DMS79 treated with DMSO at 0.1 percent for 48 hours (cell line): Measurements from ENCODE around the gene ANKRD11.
"Not testable (repeated sequence)": the region's sequence is repeated elsewhere in the genome, so short reads cannot be mapped to it uniquely, and the experiment has no call there.

Experiments
- DNase-seq: peaks from one replicate; lab custom pipeline; 2025; lab: John Stamatoyannopoulos, UW

Gene ANKRD11

DNA sequence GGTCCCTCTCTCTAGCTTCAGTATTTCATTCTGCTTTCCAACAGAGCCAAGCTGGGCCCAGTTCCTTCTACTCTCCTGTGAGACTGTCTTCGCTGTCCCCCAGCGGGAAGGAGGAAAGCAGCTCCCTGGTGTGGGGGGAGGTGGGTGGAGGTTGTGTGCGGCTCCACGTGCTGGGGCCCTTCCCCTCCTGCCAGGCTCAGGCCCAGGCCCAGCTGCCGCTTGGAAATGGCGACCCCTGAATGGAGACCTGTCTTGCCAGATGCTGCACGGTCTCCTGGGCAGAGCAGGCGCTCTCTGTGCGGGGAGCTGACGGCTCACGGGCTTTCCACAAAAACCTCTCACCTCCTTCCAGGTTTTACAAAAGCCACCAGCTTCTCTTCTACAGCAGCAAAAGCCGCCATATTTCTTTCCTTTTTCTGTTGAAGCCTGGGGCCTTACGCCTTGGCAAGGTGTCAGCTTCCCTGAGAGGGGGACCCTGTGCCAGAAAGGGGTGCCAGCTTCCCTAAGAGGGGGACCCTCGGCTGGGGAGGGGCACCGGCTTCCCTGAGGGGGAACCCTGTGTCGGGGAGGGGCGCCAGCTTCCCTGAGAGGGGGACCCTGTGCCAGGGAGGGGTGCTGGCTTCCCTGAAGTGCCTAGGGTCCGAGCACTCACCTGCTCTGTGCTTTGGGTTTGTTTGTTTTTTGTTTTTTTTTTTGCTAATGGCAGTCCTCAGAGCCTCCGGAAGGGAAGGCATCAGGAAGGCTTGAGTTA, 225.4 kb downstream of the ANKRD11 start:
- no peak for DNase-seq

DNA sequence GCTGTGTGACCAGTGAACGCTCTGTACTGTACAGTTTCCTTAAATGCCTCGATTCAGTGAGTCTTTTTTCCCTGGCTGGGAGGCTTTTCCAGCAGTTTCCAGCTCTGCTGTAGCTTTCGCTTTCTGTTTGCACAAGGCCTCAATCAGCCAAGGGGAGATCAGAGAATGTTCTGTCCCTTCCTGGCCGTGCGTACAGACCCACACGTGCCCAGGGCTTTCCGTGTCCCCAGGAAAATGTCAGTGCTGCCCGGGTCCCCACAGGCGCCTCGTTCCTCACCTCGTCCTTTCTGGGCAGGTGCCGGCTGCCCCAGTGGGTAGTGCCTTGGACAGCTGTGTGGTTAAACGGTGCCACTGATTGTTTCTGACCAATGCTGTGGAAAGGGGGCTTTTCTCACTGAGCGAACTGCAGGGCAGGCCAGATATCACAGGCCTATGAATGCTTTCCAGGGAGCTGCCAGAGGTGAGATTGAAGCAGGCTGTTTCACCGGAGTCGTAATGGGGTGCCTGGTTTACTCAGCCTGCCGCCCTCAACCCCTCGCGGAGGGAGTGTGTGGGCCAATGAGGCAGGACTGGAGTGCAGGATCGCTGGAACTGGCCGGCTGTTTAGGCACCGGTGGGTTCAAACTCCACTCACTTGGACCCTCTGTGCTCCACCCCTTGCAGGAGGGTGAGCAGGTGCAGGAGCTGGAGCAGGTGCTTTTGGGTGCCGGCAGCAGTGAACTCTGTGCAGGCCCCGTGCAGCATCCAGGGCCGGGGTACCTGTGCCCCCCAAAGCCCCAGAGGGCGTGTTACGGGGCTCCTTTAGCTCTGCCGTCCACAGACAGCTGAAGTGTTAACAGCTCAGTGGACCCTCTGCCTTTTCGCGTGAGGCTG, 228.4 kb downstream of the ANKRD11 start:
- no peak for DNase-seq

DNA sequence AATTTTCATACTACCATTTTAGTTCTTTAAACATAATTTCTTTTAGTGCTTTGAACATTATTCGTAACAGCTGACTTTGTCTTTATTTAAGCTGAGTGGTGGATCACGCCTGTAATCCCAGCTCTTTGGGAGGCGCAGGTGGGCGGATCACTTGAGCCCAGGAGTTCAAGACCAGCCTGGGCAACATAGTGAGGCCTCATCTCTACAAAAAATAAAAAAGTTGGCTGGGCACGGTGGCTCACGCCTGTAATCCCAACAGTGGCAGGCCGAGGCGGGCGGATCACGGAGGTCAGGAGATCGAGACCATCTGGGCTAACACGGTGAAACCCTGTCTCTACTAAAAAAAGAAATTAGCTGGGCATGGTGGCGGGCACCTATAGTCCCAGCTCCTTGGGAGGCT, 230.5 kb downstream of the ANKRD11 start:
- not testable (repeated sequence) for DNase-seq

DNA sequence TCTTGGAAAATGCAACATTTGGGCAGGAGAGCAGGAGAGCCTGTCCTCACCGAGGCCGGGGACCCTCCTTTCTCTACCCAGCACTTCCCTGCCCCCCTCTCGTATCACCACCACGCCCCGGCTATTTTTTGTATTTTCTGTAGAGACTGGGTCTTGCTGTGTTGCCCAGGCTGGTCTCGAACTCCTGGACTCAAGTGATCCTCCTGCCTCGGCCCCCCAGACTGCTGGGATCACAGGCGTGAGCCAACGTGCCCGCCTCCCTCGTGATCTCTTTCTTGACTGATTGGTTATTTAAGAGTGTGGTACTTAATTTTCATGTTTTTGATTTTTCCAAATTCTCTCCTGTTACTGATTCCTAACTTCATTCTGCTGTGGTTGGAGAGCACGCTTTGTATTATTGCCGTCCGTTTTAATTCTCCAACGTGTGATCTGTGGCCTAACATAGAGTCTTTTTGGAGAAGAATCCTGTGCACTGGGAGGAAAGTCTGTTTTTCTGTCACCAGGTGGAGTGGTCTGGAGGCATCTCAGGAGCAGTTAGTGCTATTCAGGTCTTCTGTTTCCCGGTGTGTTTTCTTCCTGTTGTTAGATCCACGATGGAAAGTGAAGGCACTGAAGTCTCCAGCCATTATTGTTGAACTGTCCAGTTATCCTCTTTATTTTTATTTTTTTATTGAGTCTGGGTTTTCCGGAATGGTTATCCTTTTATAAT, 232.4 kb downstream of the ANKRD11 start:
- no peak for DNase-seq

DNA sequence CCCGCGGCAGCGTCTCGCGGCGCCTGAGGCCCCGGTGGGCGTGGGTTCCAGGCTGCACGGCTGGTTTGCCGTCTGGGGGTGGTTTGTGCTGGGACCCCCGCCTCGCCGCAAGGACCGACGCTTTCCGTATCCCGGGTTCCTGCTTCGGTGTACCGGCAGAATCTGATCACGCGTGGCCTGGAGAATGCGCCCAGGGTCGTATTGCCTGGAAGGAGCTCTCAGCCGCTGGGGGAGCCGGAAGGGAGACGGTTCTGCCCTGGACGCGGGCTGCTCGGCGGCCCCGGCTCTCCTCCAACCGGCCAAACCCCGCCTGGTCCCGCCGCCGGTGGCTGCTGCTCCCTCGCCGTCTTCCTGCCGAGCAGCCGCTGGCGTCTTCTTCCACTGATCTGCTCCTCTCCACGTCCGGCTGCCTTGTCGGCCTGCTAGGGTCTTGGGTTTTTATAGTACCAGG, 233.1 kb downstream of the ANKRD11 start:
- DNase-seq: no peak

DNA sequence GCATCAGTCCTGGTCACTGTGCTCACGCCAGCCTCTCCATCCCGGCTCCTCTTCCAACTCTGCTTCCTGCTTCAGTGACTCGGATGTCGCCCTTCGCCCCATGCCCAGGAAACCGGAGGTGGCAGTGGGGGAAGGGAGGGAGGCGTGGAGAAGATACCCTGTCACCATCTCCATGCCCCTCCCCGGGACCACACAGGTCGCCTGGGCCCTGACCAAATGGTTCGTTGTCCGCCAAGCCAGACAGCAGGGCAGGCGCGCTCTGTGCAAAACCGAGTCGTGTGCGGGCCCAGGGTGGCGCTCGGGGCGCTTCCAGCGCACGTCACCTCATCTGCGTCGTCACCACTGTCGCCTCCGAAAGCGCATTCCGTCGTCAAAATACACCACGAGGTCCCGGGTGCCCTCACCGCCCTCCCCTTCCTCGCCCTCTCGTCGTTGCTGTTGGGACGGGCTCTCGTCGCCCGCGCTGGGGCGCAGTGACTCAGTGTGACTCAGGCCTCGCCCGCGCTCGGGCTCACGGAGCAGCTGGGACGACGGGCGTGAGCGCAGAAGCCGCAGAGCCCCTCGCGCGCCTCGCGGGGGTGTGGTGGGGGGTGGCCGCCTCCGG, 233.6 kb downstream of the ANKRD11 start:
- DNase-seq: peak; percentile 8

DNA sequence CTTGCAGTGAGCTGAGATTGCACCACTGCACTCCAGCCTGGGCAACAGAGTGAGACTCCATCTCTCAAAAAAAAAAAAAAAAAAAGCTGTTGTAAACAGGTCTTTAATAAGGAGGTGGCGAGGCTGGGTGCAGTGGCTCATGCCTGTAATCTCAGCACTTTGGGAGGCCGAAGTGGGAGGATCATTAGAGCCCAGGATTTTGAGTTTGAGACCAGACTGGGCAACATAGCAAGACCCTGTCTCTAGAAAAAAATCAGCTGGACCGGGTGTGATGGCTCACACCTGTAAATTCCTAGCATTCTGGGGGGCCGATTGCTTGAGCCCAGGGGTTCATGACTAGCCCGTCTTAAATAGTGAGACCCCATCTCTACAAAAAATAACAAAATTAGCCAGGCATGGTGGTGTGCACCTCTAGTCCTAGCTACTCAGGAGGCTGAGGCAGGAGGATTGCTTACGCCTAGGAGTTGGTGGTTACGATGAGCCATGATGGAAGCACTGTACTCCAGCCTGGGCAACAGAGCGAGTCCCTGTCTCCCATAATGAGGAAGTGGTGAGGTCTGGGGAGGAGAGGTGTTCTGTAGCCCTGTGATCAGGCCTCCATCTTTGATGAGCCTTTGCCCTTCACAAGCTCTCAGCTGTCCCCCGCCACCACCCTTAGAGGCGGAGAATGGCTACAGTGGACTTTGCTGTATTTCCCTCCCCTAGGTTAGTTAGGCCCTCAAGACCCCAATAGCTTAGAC, 236.6 kb downstream of the ANKRD11 start:
- no peak for DNase-seq

DNA sequence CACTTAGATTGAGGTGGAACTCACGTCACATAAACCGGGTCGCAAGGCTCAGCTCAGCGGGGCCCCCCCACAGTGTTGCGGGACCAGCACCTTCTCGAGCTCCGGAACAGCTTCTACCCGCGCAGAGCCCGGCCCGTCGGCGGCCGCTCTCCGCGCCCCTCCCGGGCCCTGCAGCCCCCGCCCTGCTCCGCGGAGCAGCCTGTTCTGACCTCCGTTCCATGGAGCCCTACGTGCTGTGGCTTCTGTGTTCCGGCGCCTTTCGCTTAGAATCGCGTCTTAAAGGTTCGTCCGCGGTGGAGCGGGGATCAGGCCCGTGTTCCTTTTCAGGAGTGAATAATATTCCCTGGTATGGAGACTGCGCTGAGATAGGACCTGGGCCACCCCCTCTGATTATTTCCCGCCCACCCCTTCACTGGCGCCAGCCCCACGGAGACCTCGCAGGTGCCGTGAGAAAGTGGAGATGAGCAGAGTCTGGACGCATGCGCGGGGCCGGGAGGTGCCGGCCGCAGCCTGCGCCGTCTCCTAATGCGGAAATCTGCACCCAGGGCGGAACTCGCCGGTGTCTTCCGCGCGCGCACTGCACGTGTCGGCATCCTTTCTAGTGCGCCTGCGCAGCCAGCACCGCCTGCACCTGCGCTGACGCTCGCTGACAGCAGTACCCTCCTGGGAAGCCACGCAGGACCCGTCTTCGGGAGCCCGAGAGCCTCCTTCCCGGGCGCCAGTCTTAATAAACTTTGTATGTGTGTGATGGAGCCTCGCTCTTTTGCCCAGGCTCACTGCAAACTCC, 242.0 kb downstream of the ANKRD11 start:
- no peak for DNase-seq

DNA sequence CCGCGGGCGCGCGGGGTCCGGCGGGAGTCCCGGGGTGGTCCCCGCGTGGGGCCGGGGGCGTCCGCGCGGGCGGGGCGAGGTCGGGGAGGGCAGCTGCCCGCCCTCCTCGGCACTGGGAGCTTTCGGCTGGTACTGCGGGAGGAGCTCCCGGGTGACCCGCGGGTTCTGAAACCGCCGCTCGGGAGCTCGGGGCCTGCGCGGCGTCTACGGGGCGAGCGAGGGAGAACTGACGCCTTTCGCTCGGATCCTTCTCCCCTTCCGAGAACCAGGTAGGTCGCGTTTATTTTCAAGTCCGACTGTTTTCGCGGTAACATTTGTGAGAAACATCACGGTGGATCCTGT, 242.7 kb downstream of the ANKRD11 start:
- DNase-seq: not testable (repeated sequence)

DNA sequence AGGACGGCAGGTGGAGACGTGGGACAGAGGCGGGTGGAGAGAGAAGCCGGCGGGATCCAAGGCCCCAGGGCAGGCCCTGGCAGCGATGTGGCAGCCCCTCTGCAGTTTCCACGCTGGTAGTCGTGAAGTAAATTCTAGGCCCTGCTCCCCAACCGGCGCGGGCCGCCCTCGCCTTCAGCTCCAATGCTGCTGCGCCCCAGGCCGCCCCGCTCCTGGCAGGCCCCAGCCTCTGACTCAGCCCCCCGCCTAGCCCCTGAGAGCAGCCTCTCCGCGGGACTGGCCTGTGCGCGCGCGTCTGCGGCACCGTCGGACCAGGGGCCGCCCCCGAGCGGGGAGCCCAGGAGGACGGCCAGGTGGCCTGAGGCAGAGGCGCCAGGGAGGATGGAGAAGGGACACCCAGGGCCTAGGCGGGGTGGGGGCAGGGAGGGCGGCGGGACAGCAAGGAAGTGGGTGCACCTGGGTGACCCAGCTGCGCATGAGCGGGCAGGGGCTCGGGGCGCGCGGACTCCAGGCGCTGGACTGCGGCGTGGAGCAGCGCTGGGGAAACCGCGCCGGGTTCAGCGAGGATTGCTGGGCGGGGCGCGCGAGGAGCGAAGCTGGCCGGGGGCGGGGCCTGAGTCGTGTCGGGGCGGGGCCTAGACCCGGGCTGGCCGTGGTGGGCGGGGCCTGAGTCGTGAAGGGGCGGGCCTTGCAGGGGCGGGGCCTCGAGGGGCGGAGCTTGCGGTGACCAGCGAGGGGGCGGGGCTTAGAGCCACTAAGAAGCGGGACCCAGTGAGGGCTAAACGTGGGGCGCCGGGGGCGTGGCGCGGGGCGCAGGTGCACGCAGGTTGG, 243.2 kb downstream of the ANKRD11 start:
- peak; percentile 2 for DNase-seq

DNA sequence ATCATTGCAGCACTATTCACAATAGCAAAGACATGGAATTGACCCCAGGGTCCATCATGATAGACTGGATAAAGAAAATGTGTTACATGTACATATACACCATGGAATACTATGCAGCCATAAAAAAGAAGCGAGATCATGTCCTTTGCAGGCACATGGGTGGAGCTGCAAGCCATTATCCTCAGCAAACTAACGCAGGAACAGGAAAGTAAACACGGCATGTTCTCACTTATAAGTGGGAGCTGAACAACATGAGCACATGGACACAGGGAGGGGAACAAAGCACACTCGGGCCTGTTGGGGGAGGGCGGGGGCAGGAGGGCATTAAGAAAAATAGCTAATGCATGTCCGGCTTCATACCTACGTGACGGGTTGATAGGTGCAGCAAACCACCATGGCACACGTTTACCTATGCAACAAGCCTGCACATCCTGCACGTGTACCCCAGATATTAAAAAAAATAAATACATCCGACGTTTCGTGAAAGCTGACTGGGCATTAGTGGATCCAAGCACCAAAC, 243.9 kb downstream of the ANKRD11 start:
- no peak for DNase-seq

DNA sequence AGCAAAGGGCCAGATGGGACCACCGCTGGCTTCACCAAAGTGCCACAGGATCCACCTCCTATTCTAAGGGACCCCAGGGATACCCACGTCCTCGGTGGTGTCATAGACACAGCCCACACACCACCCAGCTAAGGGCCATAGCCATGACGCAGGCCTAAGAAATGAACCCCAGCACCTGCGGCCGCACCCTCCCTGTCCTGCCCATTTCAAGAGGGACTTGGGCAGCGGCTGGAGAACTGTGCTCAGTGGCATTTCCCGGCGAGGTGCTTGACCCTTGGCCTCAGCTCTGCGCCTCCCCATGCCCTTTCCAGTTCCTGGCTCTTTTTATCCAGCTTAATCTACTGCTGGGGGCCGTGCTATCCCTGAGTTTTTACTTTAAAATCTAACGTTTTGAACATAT, 245.6 kb downstream of the ANKRD11 start:
- no peak for DNase-seq

DNA sequence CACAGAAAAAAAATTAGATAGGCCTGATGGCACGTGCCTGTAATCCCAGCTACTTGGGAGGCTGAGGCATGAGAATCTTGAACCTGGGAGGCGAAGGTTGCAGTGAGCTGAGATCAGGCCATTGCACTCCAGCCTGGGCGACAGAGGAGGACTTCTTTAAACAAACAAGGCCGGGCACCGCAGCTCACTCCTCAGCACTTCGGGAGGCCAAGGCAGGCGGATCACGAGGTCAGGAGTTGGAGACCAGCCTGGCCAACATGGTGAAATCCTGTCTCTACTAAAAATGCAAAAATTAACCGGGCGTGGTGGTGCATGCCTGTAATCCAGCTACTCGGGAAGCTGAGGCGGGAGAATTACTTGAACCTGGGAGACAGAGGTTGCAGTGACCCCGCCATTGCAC, 246.1 kb downstream of the ANKRD11 start:
- DNase-seq: not testable (repeated sequence)

DNA sequence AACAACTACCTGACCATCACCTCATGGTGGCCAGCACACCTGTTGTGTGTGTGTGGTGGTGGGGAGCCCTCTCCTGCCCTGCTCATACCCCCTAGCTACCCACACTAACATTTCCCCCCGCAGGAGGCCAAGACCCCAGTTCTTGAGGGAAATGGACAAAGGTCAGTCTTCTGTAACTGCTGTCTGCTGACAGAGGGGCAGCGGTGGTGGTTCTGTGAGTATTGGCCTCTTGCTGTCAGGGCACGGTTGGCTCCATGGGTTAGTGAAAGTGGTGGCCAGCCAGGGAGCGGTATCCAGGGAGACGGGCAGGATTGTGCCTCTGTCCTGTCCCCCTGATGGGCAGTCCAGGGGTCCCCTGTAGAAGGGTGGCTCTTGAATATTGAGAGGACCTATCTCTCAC, 246.7 kb downstream of the ANKRD11 start:
- DNase-seq: no peak

DNA sequence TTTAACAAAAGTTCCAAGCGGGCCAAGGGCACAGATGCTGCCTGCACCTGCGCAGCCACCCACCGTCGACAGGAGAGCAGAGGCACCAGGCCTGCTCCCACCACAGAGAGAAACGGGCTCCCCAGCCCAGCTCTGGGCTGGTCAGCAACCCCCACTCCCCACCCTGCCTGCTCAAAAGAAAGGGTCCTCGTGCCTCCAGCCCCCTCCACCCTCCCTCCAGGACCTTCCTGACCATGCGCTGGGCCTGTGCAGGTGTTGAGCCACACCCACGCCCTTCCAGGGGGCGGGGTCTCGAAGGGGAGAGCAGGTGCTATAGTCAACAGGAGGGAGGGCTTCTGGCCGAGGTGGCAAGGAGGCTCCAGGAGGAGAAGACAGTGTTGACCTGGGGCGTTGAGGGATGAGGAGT, 247.6 kb downstream of the ANKRD11 start:
- no peak for DNase-seq

DNA sequence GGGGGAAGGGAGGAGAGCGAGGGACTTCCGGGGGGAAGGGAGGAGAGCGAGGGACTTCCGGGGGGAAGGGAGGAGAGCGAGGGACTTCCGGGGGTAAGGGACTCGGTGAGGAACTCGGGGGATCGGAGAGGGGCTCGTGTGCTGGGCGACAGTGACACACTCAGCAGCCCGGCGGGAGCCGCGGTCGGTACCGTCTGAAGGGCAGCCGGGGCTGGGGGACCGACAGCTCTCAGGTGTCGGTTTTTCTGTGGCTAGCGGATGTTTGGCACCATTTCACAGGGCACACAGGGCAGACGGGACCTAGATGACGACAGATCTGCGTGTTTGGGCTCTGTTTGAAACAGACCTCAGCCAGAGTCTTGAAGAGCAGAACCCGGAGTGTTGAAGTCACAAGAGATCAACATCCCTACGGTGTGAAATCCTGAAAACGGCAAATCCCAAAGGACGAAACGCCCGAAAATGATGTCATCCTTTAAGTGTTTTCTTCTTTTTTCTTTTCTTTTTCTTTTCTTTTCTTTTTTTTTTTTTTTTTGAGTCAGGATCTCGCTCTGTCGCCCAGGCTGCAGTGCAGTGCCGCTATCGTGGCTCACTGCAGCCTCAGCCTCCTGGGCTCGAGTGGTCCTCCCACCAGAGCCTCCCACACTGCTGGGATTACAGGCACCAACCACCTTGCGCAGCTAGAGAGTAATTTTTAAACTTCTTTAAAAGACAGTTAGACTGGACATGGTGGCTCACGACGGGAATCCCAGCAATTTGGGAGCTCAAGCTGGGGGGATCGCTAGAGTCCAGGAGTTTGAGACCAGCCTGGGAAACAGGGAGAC, 249.0 kb downstream of the ANKRD11 start:
- DNase-seq: no peak

DNA sequence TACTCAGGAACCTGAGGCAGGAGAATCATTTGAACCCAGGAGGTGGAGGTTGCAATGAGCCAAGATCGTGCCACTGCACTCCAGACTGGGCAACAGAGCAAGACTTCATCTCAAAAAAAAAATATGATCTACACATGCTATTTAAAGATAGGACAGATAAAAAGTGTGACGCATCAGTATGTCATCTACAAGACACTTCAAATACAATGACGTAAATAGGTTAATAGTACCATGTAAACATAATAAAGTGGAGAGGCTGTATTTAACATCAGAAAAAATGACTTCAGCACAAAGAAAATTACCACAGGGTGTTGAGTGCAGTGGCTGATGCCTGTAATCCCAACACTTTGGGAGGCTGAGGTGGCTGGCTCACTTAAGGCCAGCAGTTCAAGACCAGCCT, 252.6 kb downstream of the ANKRD11 start:
- DNase-seq: no peak

DNA sequence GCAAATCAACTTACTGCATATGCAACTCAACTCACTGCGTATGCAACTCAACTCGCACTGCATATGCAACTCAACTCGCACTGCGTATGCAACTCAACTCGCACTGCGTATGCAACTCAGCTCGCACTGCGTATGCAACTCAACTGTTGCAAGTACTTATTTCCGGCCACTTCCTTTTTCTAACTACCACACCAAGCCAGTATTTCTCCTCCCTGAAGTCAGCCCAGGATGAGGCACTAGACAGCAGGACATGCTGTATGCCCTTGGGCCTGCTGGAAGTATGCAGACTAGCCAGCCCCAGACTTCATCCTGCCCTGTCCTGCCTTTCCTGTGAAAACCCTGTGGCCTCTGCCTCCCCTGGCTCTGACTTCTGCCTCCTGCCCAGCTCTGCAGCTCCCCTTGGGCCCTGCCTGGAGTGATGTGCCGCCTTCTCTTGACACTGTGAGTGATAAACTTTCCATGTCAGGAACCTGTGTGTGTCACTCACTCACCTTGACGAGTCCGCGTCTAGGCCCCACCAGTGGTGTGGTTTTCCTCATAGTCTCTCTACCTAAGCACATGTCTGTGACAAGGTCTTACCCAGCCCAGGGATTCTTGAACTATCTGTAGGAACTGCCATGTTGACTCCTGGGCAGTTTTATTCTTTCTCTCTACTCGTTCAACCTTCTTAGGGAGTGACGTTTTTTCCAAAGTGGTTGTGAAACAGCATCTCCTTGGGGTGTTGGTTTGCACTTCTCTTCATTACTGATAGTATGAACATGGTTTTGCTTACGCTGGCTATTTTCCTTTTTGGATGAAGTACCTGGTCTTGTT, 256.5 kb downstream of the ANKRD11 start:
- DNase-seq: no peak
